Chondrocyte (in vitro differentiated cells): ENCODE data around the gene CCDC177. TPM values are rescaled to one million over a fixed set of nuclear protein-coding genes. Genes with fewer than 3 reads are reported as not detected.

Source experiments
- DNase-seq: peaks from one replicate; pipeline ENCODE4 v3.0.0; 2021; ENCODE audit warnings: mixed read lengths, low spot score
- H3K27ac Mint-ChIP-seq: one replicate; pipeline ENCODE4 v1.8.0; 2021; ENCODE audit warnings: mild to moderate bottlenecking, moderate library complexity, mixed read lengths; ENCODE audit not compliant: unreplicated experiment
- H3K27me3 Mint-ChIP-seq: 2 replicates; pipeline ENCODE4 v1.8.0; 2021; ENCODE audit warnings: low read depth, mixed read lengths
- H3K36me3 Mint-ChIP-seq: 2 replicates; pipeline ENCODE4 v1.8.0; 2021; ENCODE audit warnings: low read depth, mixed read lengths
- H3K4me1 Mint-ChIP-seq: 2 replicates; pipeline ENCODE4 v1.8.0; 2021; ENCODE audit warnings: low read depth, mild to moderate bottlenecking, mixed read lengths
- H3K4me3 Mint-ChIP-seq: one replicate; pipeline ENCODE4 v1.8.0; 2021; ENCODE audit warnings: mild to moderate bottlenecking, moderate library complexity, mixed read lengths; ENCODE audit not compliant: unreplicated experiment
- H3K9me3 Mint-ChIP-seq: 2 replicates; pipeline ENCODE4 v1.8.0; 2021; ENCODE audit warnings: low read depth, mixed read lengths
- CTCF ChIP-seq: fragments of 200-600 bp; sonication (generic); IDR thresholded peaks from 2 replicates; pipeline ENCODE4 v1.5.0; 2021; ENCODE audit warnings: antibody characterized with exemption, mild to moderate bottlenecking, moderate library complexity
- total RNA-seq: library from RNA; stranded (reverse); gene quantifications from 3 replicates; pipeline ENCODE4 v1.2.1, GENCODE V29; 2021

CCDC177 gene
- total RNA-seq, 1 donor from 2014 or later, result not detected

- H3K4me1 Mint-ChIP-seq, result no peaks in the 10 kb centered on the region
- H3K27me3 Mint-ChIP-seq, result peaks cover 33% of the 10 kb centered on the region
- no peak for TF ChIP-seq CTCF
- no peaks in the 10 kb centered on the region for H3K9me3 Mint-ChIP-seq
- no peak for DNase-seq
- no peak overlapping the region for H3K4me3 Mint-ChIP-seq
- H3K36me3 Mint-ChIP-seq, result no peaks in the 10 kb centered on the region
- no peak overlapping the region for H3K27ac Mint-ChIP-seq
These were observed 44.6 kb downstream of the CCDC177 start for GRCh38 chr14:69530095-69530494.

GRCh38 chr14:69529563-69529962 lies 45.1 kb downstream of the CCDC177 start:
- H3K4me1 Mint-ChIP-seq, result no peaks in the 10 kb centered on the region
- no peak for TF ChIP-seq CTCF
- DNase-seq, result no peak
- H3K9me3 Mint-ChIP-seq, result no peaks in the 10 kb centered on the region
- H3K27ac Mint-ChIP-seq, result no peak overlapping the region
- H3K27me3 Mint-ChIP-seq, result peaks cover 38% of the 10 kb centered on the region
- H3K4me3 Mint-ChIP-seq, result no peak overlapping the region
- H3K36me3 Mint-ChIP-seq, result peaks cover 2% of the 10 kb centered on the region

GRCh38 chr14:69528930-69529329 lies 45.7 kb downstream of the CCDC177 start:
- Mint-ChIP-seq H3K27me3 (peaks cover 38% of the 10 kb centered on the region), H3K36me3 (peaks cover 2% of the 10 kb centered on the region), H3K27ac (no peak overlapping the region), H3K9me3 (no peaks in the 10 kb centered on the region), H3K4me3 (no peak overlapping the region), H3K4me1 (no peaks in the 10 kb centered on the region)
- TF ChIP-seq CTCF, result no peak
- DNase-seq, result no peak

- Mint-ChIP-seq H3K27ac (no peak overlapping the region), H3K36me3 (peaks cover 2% of the 10 kb centered on the region), H3K4me3 (no peak overlapping the region), H3K9me3 (no peaks in the 10 kb centered on the region), H3K4me1 (no peaks in the 10 kb centered on the region), H3K27me3 (peaks cover 39% of the 10 kb centered on the region)
- no peak for TF ChIP-seq CTCF
- no peak for DNase-seq
These were observed 46.5 kb downstream of the CCDC177 start for GRCh38 chr14:69528143-69528542.

- Mint-ChIP-seq H3K4me3 (no peak overlapping the region), H3K36me3 (peaks cover 2% of the 10 kb centered on the region), H3K9me3 (no peaks in the 10 kb centered on the region), H3K27me3 (peaks cover 34% of the 10 kb centered on the region), H3K27ac (no peak overlapping the region), H3K4me1 (no peaks in the 10 kb centered on the region)
- TF ChIP-seq CTCF, result no peak
- DNase-seq, result no peak
These were observed 47.0 kb downstream of the CCDC177 start for GRCh38 chr14:69527635-69528034.
